Hematopoietic multipotent progenitor cell treated with erythropoietin and hydrocortisone succinate and interleukin-3 and kit ligand, for 8 days (in vitro differentiated cells): ENCODE results near the gene KCNS3.

Source experiments
- DNase-seq: peaks from one replicate; pipeline ENCODE4 v3.0.0-alpha.2; 2015

Gene KCNS3

GRCh38 chr2:17878281-17879136 is at the start of gene KCNS3:
KCNS3 (plus strand) TSS chr2:17878667; CDS start chr2:17931009, 52,342 bp downstream.
- DNase-seq: peak; percentile 17

- peak; percentile 51 for DNase-seq
These were observed 48.1 kb upstream of the KCNS3 start for GRCh38 chr2:17830053-17831034.

GRCh38 chr2:17835516-17835915 is 43.0 kb upstream of the KCNS3 start:
- DNase-seq: no peak

- no peak for DNase-seq
These were observed 38.5 kb upstream of the KCNS3 start for GRCh38 chr2:17839959-17840358.

- no peak for DNase-seq
These were observed 35.0 kb upstream of the KCNS3 start for GRCh38 chr2:17843457-17843856.

GRCh38 chr2:17845806-17846205 is 32.7 kb upstream of the KCNS3 start:
- no peak for DNase-seq

- no peak for DNase-seq
These were observed 31.8 kb upstream of the KCNS3 start for GRCh38 chr2:17846676-17847075.

- DNase-seq: no peak
These were observed 31.2 kb upstream of the KCNS3 start for GRCh38 chr2:17847236-17847635.

- no peak for DNase-seq
These were observed 29.2 kb upstream of the KCNS3 start for GRCh38 chr2:17849275-17849674.

- DNase-seq: no peak
These were observed 28.3 kb upstream of the KCNS3 start for GRCh38 chr2:17850151-17850550.

- DNase-seq: peak; percentile 55
These were observed 26.5 kb upstream of the KCNS3 start for GRCh38 chr2:17851731-17852585.

GRCh38 chr2:17853799-17854198 is 24.7 kb upstream of the KCNS3 start:
- DNase-seq: no peak

- no peak for DNase-seq
These were observed 21.4 kb upstream of the KCNS3 start for GRCh38 chr2:17857021-17857420.

GRCh38 chr2:17858064-17858463 is 20.4 kb upstream of the KCNS3 start:
- DNase-seq: no peak

- no peak for DNase-seq
These were observed 14.9 kb upstream of the KCNS3 start for GRCh38 chr2:17863539-17863938.

GRCh38 chr2:17864676-17865075 is 13.8 kb upstream of the KCNS3 start:
- no peak for DNase-seq

GRCh38 chr2:17867133-17867532 is 11.3 kb upstream of the KCNS3 start:
- DNase-seq: no peak

GRCh38 chr2:17869128-17869527 is 9.3 kb upstream of the KCNS3 start:
- no peak for DNase-seq

- DNase-seq: no peak
These were observed 6.8 kb upstream of the KCNS3 start for GRCh38 chr2:17871639-17872038.

GRCh38 chr2:17873021-17873420 is 5.4 kb upstream of the KCNS3 start:
- DNase-seq: no peak

GRCh38 chr2:17876590-17876989 is 1.9 kb upstream of the KCNS3 start:
- DNase-seq: no peak

- no peak for DNase-seq
These were observed 621 bp upstream of the KCNS3 start for GRCh38 chr2:17877811-17878280.
